ENCODE data around the gene SLCO2B1.

SLCO2B1 gene

GRCh38 chr11:75246671-75247350, 95.9 kb downstream of the SLCO2B1 start:
- no peak for DNase-seq (ENCODE audit: low read depth in 1 of 2, low spot score in 1 of 2)
- TF ChIP-seq POLR2AphosphoS5 (IDR thresholded peaks at IDR 0.05; ENCODE audit: low read depth) (no peak), REST (IDR thresholded peaks at IDR 0.05; ENCODE audit: insufficient replicate concordance, low read depth) (no peak), SPI1 (IDR thresholded peaks at IDR 0.05; ENCODE audit: borderline replicate concordance, low read depth) (no peak), CTCF (IDR thresholded peaks at IDR 0.05; ENCODE audit: insufficient read depth, low read length) (no peak), GABPA (IDR thresholded peaks at IDR 0.05; ENCODE audit: low read depth) (no peak)
- Histone ChIP-seq H3K4me3 (replicated peaks; ENCODE audit: insufficient read depth, low read length) (no peak overlapping the region), H3K27me3 (ENCODE audit: insufficient read depth, poor library complexity, severe bottlenecking) (peaks cover 13% of the 10 kb centered on the region), H3K27ac (replicated peaks) (no peak overlapping the region)

GRCh38 chr11:75248924-75249256, 98.0 kb downstream of the SLCO2B1 start:
- no peaks in the 10 kb centered on the region for H3K27me3 ChIP-seq (ENCODE audit: insufficient read depth, poor library complexity, severe bottlenecking)
- H3K27ac ChIP-seq (replicated peaks): no peak overlapping the region
- no peak for DNase-seq (ENCODE audit: low read depth in 1 of 2, low spot score in 1 of 2)
- TF ChIP-seq CTCF (IDR thresholded peaks at IDR 0.05; ENCODE audit: insufficient read depth, low read length) (no peak), SPI1 (IDR thresholded peaks at IDR 0.05; ENCODE audit: borderline replicate concordance, low read depth) (no peak), POLR2AphosphoS5 (IDR thresholded peaks at IDR 0.05; ENCODE audit: low read depth) (no peak), REST (IDR thresholded peaks at IDR 0.05; ENCODE audit: insufficient replicate concordance, low read depth) (no peak), GABPA (IDR thresholded peaks at IDR 0.05; ENCODE audit: low read depth) (no peak)
- H3K4me3 ChIP-seq (replicated peaks; ENCODE audit: insufficient read depth, low read length): no peak overlapping the region

GRCh38 chr11:75249704-75250103, 98.8 kb downstream of the SLCO2B1 start:
- Histone ChIP-seq H3K4me3 (replicated peaks; ENCODE audit: insufficient read depth, low read length) (no peak overlapping the region), H3K27me3 (ENCODE audit: insufficient read depth, poor library complexity, severe bottlenecking) (no peaks in the 10 kb centered on the region), H3K27ac (replicated peaks) (no peak overlapping the region)
- no peak for TF ChIP-seq POLR2AphosphoS5 (IDR thresholded peaks at IDR 0.05; ENCODE audit: low read depth)
- TF ChIP-seq CTCF (IDR thresholded peaks at IDR 0.05; ENCODE audit: insufficient read depth, low read length): no peak
- TF ChIP-seq SPI1 (IDR thresholded peaks at IDR 0.05; ENCODE audit: borderline replicate concordance, low read depth): no peak
- TF ChIP-seq GABPA (IDR thresholded peaks at IDR 0.05; ENCODE audit: low read depth): no peak
- TF ChIP-seq REST (IDR thresholded peaks at IDR 0.05; ENCODE audit: insufficient replicate concordance, low read depth): no peak
- no peak for DNase-seq (ENCODE audit: low read depth in 1 of 2, low spot score in 1 of 2)

Data from HL-60 (cell line).